Right lobe of liver (tissue), 4 donors: ENCODE data around the gene CMPK2.

ENCODE experiments used
- CTCF ChIP-seq, 4 donors: fragments of 200-600 bp in 3 of 4; fragments of 450-650 bp in 1 of 4; IDR thresholded peaks; one replicate each; pipeline versions ENCODE4 v1.5.1 to v1.8.0; 2016 to 2022; ENCODE audit warnings: antibody characterized with exemption in 4 of 4, mild to moderate bottlenecking in 2 of 4
- POLR2A ChIP-seq: fragments of 450-650 bp; IDR thresholded peaks from one replicate; pipeline ENCODE4 v1.6.1; 2017; ENCODE audit warnings: antibody characterized with exemption, mild to moderate bottlenecking
- donor health status: DM: no; HTN: no; CAD: no.
- donor health status: DM: no; HTN: no; CAD: no.
- donor health status: DM: no; HTN: yes; CAD: no.

GRCh38 chr2:6831229-6831628, 34.5 kb downstream of the CMPK2 start:
- TF ChIP-seq CTCF (IDR thresholded peaks at IDR 0.05): no peak
- TF ChIP-seq POLR2A: no peak
